AG08395 (cell line): ENCODE measurements around the gene FHIT.
"Not testable (repeated sequence)": the region's sequence is repeated elsewhere in the genome, so short reads cannot be mapped to it uniquely, and the experiment has no call there.

Source experiments
- DNase-seq: peaks from one replicate; pipeline ENCODE4 v3.0.0; 2012; ENCODE audit warnings: mixed read lengths, low spot score

FHIT gene

DNA sequence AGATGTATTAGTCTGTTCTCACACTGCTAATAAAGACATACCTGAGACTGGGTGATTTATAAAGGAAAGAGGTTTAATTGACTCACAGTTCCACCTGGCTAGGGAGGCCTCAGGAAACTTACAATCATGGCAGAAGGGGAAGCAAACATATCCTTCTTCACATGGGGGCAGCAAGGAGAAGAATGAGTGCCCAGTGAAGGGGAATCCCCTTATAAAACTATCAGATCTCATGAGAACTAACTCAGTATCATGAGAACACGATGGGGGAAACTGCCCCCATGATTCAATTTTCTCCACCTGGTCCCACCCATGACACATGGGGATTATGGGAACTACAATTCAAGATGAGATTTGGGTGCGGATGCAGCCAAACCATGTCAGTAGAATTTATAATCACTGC lies 1316.7 kb downstream of the FHIT start:
- not testable (repeated sequence) for DNase-seq

DNA sequence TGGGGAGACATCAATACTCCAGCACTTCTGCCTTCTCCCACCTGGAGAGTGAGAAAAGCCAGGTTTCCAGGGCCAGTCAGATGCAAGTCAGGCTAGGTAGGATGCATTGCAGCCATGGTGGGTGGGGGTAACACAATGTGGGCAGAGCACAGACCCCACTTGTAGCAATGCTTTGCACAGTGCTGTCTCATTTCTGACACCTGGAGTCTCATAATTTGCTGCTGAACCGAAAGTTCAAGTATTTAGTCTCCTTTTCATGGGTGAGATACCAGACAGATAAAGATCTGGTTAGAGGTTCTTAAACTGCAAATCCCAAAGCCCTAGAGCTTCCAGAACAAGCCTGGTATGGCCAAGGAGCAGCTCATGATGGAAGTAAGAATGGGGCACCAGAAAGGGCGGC lies 1321.1 kb downstream of the FHIT start:
- no peak for DNase-seq

DNA sequence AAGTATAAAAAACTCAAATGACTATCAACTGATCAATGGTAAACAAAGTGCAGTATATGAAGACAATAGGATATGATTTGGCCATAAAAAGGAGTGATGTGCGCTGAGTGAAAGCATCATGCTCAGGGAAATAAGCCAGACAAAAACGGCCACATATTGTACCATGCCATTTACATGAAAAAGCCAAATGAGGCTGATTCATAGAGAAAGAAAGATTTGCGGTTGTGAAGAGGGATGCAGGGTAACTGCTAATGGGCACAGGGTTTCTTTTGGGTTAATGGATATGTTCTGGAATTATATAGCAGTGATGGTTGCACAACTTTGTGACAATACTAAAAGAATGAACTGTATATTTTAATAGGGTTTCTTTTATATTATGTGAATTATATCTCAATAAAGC lies 1324.2 kb downstream of the FHIT start:
- no peak for DNase-seq

DNA sequence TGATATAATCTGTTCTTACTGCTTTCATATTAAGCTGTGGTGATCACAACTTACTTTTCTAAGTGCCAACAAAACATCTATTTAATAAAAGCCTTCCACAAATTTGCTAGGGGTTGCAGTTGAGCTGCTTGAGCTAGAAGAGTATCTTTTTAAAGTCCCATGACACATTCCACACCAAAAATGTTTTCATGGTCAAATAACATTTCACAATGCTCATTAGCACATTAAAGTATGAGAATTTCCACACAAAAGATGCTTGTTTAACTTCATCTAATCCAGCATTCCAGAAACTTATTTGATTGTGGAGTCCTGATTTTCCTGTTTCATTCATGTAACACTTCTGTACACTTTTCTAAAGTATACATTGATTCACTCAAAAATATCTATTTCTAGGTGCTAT lies 1325.3 kb downstream of the FHIT start:
- DNase-seq = no peak

DNA sequence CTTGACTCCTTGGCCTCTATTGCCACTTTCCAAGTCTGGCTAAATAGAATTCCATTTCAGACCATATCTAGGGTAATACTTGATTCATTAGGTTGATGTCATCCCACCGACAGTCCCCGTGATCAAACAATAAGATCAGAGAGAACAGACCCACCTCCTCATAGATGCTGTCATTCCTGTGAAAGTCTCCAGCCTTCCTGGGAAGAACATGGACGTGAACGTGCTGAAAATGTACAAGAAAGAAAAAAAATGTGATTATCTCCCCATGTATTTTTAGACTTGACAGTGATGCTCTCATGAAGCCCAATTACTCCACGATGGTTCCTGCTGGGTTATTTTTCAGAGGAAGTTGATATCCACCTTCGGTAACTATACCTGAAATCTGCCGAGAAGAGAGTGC lies 1329.1 kb downstream of the FHIT start:
- no peak for DNase-seq

DNA sequence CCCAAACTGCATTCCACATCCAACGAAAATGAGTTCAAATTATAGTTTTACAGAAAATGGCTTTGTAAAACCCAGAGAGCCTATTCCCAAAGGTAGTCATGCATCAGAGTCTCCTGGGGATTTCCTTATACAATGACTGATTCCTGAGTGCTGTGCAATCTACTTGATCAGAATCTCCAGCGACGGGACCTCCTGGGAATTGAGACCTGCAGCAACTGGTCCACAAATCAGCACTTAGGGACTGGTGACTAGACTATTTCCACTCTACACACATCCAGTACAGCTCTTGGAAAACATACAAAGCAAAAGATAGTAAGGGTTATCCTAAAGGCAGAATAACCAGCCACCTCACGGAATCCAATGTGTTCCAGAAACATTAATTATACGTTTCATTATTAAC lies 1330.4 kb downstream of the FHIT start:
- no peak for DNase-seq

DNA sequence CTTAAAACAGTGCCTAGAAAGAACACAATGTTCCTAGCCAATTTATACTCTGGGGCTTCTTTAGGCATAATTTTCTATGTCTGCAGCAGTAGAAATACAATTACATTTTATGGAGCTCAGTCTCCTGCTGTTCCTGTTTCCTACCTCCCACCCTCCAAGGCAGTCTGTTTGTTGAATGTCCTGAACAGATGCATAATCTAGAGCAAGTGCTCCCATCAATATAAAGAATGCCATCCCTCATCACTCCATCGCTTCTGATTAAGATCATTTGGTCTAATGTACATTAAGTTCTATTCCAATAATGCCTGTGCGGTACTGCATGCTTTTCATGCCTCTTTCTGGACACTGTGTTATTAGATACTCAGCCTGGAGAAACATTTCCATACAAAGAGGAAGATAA lies 1331.7 kb downstream of the FHIT start:
- DNase-seq = no peak

DNA sequence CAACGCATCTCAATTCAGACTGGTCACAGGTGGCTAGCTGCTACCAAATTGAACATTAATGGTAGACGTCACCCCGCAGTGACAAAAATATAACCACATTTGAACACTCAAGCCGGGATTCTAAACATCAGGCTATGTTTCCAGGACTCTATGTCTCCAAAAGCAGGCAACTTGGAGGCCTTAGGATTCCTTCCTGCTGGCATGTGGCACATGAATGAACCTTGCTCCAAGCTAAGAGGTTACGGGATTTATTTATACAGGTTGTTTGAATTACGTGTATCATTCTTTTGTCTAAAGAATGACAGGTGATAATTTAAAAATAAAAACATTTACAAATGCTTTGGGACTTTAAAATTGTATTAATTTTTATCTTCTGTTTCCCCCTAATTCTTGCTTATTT lies 1337.0 kb downstream of the FHIT start:
- DNase-seq = no peak

DNA sequence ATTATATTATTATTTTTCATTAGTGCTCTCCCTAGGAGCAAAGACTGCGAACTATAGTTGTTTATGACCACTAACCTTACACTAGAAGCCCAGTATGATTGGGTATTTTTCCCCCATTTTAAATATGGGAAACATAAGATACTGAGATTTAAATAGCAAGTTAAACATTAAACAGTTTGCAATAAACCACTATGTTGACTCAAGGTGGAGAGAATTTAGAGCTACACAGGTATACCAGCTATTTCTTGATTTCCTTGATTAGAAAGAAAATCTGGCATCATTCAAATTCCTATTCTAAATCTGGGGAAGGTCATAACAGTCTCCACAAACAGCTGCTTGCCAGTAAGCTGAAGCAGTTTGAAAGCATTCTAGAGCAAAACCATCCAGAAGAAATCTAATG lies 1337.6 kb downstream of the FHIT start:
- no peak for DNase-seq

DNA sequence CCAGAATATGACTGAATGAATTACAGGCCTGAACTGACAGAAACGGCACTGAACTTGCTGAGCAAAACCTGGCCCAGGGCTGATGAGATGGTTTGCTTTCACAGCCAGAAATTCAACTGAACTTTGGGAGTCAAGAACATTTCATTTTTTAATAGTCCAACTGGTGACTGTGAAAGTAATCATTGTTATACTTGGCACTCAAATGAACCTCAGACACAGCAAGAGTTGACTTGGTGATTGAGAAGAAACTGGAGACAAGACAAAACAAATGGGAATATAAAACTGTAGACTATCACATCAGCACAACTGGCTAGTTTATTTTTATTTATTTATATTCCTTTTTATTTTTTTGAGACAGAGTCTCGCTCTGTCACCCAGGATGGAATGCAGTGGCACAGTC lies 1342.6 kb downstream of the FHIT start:
- DNase-seq = no peak

DNA sequence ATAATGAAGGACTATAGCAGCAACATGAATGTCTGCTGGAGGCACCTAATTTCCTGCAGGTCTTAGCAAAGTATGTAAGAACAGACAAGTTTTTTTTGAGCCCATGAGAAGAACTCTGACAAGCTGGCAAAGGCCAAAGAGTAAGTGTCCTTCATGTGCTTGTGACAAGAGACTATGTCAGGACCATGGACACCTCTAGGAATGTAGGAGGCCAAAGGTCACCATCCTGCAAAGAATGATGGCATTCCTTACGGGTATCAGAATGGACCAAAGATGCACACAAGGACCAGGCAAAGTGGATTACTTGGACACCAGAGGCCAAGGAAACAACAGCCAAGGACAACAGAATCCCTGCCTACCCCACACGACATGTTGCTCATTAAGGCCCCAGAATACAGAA lies 1343.0 kb downstream of the FHIT start:
- no peak for DNase-seq

DNA sequence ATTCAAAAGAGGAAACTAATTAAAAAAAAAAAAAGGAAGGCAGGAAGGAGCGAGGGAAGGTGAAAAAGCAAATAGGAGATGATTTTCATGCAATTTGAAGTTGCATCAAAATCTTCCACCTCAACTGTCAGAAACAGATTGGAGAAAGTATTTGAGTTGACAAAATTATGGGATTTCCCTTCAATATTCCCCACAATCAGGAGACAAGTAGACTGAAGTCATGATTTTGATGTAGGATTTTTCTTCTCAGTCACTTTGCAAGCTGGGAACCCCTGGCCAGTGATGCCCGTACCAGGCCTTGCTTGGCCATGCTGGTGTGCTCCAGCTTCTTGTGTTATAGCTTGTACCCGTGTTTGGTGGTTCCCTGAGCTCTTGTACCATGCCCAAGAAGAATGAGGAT lies 1347.0 kb downstream of the FHIT start:
- DNase-seq = no peak

DNA sequence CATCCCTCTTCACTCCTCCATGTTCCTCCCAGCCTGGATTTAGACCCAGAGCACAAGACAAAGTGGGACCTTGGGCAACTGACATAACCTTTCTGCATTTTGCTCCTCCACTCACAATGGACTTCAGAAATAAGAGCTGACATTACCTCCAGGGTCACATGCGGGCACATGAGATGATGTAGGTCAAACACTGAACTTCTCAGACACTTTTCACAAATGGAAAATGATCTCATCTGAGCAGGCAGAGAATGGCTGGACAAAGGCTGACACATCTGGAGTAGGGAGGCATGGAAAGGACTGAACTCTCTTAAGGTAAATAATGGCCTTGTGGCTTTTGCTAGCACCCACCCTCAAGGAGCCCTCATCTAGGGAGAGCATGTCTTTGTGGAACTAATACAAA lies 1352.2 kb downstream of the FHIT start:
- DNase-seq = no peak

DNA sequence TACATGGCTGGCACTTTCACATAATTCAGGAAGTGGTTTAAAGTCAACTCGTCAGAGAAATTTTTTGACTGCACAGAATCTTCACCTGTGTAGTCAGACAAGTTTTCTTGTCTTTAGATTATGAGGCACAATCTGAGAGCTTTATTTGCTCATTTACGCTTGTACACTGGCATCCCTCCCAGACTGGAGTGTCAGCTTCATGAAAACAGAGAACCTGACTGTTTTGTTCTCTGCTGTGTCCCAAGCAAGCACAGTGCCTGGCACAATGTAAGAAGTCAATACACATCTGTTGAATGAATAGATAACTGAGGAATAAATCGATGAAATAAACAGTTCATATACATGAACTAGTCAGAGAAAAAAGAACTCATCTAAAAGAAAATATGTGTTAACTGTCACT lies 1355.3 kb downstream of the FHIT start:
- DNase-seq = no peak

DNA sequence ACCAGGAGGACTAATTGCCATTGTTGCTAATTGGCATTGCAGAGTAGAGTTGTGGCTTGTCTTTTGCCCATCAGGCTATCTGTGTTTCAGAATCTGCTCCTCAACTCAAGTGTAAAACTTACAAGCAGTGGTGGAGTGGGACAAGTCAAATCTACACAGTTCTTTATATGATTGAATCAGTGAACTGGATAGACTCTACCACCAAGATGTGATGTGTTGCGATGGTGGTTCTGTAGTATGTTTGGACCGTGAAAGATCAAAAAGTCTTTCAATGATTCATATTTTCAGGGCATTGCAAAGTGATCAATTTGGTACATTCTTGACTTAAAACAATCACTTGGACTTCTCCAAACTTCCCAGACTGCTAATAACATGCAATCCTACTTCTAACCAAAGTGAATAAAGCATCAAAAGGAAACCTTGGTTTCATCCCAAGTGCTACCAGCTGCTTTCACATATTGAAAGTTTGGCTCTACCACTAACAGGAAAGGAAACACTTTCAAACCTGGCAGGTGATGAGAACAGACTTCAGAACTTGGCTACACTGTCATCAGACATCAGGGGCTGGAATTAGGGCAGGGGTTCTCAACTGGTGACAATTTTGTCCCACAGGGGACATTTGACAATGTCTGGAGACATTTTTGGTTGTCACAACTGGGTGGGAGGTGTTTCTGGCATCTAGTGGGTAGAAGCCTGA lies 1356.7 kb downstream of the FHIT start:
- no peak for DNase-seq

DNA sequence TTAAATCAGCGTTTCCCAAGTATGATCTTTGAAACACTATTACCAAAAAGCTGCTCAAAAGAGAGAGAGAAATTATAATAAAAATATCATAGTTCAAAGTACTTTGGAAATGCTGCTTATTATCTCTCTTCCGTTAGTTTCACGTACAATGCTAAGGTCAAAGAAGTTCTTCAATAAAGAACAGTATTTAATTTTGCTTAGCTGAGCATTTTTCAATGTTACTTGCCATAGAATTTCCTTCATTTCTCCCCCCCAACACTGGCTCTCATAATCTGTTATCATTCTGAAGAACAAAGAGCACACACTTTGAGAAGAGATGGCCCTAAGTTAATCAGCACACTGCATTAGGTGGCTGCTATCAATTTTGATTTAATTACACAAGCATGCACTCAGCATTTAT lies 1360.6 kb downstream of the FHIT start:
- no peak for DNase-seq

DNA sequence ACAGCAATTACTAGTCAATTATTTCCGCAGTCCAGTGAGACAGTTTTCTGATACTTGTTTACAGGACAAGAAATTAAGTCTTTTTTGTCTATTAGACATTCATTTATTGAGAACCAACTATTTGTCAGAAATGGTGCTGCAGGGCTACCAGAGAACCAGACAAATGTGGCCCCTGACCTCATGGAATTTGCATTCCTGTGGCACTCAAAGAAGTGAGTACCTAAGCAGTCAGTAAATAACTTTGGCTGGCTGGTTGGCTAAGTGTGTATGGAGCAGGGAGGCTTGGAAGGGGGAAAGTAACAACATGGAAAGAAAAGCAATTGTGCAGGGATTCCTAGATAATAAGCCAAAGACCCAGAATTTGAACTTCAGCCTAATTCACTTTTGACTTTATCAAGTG lies 1364.5 kb downstream of the FHIT start:
- no peak for DNase-seq

DNA sequence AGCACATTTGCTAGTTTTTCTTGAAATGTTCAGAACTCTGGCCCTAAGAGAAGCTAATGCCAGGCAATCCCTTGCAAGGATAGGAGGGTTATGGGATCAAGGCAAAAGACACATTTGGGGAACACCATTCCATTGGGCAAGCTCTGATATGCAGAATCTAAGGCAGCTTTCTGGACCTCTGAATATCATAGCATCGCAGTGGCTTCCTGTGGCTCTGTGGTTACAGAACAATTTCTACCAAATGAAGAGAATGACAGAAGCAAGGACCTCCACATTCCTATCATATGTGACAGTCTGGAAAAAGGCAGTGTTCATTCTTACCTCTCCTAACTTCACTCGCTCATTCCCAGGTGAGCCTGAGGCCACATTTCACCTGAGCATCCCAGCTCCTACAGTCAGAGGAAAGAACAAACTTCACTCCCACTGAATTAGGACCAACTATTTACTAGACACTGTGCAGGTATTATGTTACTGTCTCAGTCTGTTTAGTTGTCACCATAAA lies 1365.3 kb downstream of the FHIT start:
- no peak for DNase-seq

DNA sequence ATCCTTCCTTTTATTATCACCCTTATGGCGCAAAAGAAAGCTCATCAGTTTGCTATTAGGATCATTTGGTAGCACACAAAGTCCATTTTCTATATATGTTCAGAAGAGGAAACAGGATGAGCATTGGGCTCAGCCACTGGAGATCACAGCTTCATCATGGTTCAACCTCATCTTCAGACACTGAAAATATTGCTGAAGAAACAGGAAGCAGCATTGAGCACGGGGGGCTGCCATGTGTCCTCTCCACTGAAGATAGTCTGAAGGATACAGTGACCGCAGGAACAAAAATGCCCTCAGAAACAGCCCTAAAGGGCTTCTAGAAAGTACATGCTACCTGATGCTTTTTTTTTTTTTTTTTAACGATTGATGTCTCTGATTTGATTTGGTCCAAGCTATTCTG lies 1366.2 kb downstream of the FHIT start:
- no peak for DNase-seq

DNA sequence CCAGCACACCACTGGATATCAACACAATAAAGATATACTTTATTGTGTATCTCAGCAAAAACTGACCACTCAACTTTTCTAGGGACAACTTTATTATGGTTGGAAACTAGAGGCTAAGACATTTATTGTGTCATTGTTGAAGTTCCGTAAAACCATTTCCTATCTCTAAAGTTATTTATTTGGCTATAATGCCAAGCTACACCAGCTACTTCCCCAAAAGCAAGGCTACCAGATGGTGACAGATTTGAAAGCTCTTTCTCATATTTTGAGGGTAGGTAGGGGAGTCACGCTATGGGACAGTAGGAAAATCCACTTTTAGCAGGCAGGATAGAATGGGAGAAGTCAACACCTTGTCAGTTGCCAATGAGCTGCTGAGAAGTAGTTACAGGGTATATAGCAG lies 1366.8 kb downstream of the FHIT start:
- DNase-seq = no peak

DNA sequence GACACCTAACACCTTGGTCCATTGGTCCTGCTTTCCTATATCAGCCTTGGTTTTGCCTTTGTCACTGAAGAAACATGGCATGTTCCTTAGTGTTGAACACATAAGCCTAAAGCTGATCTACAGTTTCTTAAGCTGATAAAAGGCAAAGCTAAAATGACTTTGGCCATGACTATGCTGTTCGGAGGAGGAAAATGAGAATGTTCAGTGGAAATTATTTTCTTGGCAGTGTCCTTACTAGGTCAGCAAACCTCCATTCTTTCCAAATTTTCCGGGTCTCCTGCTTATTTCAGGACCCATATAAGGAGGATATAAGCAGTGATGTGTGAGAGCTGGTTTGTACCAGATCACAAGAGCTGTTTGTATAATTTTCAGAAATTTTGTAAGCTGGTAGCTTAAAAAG lies 1368.5 kb downstream of the FHIT start:
- no peak for DNase-seq

DNA sequence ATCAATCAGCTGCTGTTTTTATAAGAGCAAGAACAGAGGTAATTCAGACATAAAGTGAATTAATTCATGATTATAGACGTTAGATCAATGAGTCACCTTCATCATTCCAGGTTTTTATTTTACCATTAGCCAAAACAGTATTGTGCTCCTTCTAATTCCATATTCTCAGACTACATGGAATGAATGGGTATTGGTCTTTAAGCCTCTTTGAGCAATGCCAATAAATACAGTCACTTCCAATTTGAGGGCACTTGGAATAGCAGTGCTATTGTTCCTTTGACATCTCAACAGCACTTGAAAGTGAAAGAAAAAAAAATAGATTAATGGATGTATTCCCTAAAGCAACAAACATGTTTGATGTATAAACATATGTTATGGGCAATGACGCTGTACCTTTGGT lies 1370.5 kb downstream of the FHIT start:
- no peak for DNase-seq

DNA sequence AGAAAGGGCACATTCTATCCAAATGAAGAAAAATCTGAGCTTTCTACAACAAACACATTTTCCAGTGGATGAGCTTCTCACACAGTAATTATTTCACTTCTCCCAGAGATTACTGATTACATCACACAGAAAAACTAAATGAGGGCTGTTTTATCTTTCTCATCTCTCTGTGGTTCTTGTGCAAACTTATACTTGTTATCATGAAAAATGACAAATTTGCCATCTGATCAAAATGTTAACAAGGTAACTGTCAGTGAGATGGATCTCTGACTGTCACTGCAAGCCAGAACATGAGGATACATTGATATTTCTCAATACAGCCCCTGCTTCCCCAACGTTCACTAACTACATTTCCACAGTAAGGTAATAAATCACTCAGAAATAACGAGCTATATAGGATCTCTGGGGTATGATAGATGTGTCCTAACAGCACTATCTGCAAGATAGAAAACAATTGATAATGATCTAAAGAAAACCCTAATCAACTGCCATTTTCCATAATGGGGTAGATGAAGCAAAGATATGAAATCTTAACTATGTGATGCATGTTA lies 1372.1 kb downstream of the FHIT start:
- no peak for DNase-seq

DNA sequence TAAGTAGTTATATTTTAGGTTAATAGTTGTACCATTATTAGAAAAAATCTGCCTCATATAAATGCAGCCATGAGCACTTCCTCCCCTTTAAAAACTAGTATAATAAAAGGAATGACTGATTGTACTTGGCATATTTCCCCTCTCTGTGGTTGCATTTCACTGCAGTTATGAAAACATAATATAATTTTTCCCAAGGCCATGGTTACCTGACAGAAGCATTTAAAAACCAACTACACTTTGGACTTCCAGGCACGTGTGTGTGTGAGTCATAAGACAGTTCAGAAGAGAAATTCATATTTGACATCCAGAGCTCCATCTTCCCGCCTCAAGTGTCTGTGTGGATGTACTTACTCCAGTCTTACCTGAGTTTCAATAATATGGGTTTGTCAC lies 1373.2 kb downstream of the FHIT start:
- DNase-seq = no peak
